ENCODE data around the gene KRT73. TPM values are rescaled to one million over a fixed set of nuclear protein-coding genes. Genes with fewer than 3 reads are reported as not detected.
A peak's percentile ranks its signal among the peaks of the same experiment; 100 is the strongest.

Gene KRT73
- total RNA-seq, 6 experiments from 2014 or later = not detected

DNA sequence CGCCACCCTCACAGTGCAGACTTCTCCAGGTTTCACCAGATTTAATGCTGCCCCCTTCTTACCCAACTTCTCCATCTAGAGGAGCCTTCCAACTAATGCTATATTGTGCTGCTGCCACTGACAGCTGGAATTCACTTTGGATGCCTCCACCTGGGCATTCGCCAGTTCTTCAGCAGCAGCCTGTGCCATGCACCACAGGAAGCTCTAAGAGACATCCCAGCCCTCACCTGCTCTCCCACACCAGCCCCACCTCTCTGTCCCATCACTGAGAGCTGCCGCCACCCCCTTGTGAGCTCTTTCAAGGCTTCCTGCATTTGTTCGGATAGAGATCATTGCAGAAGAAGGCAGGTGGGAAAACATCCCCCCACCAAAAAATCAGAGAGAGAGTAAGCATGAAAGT is 38.3 kb upstream of the KRT73 start:
- Histone ChIP-seq H3K4me1 (no peaks in the 10 kb centered on the region), H3K36me3 (no peaks in the 10 kb centered on the region), H3K27me3 (no peaks in the 10 kb centered on the region), H3K4me3 (no peak overlapping the region), H3K27ac (no peak overlapping the region), H3K9me3 (no peaks in the 10 kb centered on the region)
- TF ChIP-seq POLR2A (IDR thresholded peaks at IDR 0.05) = no peak
- TF ChIP-seq, protein P1, sequence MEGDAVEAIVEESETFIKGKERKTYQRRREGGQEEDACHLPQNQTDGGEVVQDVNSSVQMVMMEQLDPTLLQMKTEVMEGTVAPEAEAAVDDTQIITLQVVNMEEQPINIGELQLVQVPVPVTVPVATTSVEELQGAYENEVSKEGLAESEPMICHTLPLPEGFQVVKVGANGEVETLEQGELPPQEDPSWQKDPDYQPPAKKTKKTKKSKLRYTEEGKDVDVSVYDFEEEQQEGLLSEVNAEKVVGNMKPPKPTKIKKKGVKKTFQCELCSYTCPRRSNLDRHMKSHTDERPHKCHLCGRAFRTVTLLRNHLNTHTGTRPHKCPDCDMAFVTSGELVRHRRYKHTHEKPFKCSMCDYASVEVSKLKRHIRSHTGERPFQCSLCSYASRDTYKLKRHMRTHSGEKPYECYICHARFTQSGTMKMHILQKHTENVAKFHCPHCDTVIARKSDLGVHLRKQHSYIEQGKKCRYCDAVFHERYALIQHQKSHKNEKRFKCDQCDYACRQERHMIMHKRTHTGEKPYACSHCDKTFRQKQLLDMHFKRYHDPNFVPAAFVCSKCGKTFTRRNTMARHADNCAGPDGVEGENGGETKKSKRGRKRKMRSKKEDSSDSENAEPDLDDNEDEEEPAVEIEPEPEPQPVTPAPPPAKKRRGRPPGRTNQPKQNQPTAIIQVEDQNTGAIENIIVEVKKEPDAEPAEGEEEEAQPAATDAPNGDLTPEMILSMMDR (IDR thresholded peaks at IDR 0.05) = no peak
- intact Hi-C loops (cut with DNase I) = no loop called here
- DNase-seq = no peak
- ATAC-seq = no peak
- WGBS (ENCODE audit: insufficient coverage, low coverage, low lambda C conversion rate, missing lambda C conversion rate) = 41% methylated on average over 4 of the region's 4 CpGs

DNA sequence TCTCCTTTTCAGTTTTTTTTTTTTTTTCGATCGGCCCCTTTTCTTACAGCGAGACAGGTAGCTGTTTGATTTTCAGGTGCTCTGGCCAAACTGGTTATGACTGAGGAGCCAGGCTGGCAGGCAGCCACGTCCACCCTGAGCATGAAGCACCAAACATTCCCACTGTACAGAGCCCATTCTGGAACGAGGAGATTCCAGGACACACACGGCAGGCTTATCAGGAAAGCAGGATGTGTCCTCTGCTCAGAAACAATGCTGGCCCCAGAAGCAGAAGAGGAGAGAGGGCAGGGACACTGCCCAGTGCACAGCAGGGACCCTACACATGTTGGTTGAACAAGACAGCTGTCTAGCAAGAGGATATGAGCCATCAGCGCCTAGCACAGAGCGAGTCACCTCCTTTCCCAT is 37.4 kb upstream of the KRT73 start:
- H3K4me1 ChIP-seq = no peaks in the 10 kb centered on the region
- WGBS (ENCODE audit: insufficient coverage, low coverage, low lambda C conversion rate, missing lambda C conversion rate) = 18% methylated on average over 8 of the region's 8 CpGs
- no peak overlapping the region for H3K27ac ChIP-seq
- no peak overlapping the region for H3K4me3 ChIP-seq
- TF ChIP-seq POLR2A (IDR thresholded peaks at IDR 0.05) = no peak
- TF ChIP-seq, protein P1 (IDR thresholded peaks at IDR 0.05) = no peak
- no peak for DNase-seq
- peak in 3 of 4 donors; percentile 26 to 48 (median 34) for ATAC-seq
- intact Hi-C loops (cut with DNase I) = no loop called here
- H3K36me3 ChIP-seq = no peaks in the 10 kb centered on the region
- H3K9me3 ChIP-seq = no peaks in the 10 kb centered on the region
- no peaks in the 10 kb centered on the region for H3K27me3 ChIP-seq

DNA sequence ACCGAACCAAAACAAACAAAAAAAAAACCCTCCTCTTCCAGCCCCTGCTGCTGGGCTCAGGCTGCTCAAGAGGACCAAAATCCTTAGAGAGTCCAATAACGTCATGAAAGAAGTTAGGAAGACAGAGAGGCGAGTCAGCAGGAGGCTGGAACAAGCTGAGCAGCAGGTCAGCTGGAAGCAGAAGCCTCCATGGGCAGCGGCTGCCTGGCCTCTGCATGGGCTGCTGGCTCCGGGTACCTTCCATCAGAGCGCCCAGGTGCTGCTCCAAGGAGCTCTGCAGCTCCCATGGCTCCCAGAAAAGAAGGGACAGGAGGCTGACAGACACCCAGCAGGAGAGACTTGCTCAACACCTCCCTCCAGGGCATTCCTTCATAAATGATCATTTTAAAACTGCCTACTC is 36.9 kb upstream of the KRT73 start:
- TF ChIP-seq, protein P1 (IDR thresholded peaks at IDR 0.05) = no peak
- TF ChIP-seq POLR2A (IDR thresholded peaks at IDR 0.05) = no peak
- Histone ChIP-seq H3K27ac (no peak overlapping the region), H3K4me1 (no peaks in the 10 kb centered on the region), H3K27me3 (no peaks in the 10 kb centered on the region), H3K4me3 (no peak overlapping the region), H3K9me3 (no peaks in the 10 kb centered on the region), H3K36me3 (no peaks in the 10 kb centered on the region)
- WGBS (ENCODE audit: insufficient coverage, low coverage, low lambda C conversion rate, missing lambda C conversion rate) = 45% methylated on average over 2 of the region's 6 CpGs
- DNase-seq = no peak
- no peak for ATAC-seq
- intact Hi-C loops (cut with DNase I) = no loop called here

DNA sequence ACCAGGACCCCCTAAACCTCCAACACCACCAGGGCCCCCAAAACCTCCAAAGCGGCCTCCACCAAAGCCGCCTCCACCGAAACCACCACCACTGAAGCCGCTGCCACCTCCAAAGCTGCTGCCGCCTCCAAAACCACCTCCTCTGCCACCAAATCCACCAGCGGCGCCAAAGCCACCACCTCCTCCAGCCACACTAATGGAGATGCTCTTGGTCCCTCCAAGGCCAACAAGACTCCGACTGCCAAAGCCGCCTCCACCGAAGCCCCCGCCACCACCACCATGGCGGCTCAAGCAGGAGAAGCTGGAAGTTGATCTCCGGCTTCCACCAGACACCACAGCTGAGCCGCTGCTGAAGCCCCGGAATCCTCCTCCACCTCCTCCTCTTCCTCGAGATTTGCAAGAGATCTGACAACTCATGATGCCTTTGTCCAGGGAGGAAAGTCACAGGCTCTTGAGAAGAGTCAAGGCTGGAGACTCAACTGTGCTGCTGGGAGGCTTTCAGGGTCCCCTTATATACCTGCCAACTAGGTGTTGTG is 33.4 kb upstream of the KRT73 start, which contains the start of gene KRT2:
KRT2 (minus strand) TSS at position 486 of the 536 bp plus-strand sequence; CDS start at position 417, 69 bp downstream.
- no peaks in the 10 kb centered on the region for H3K36me3 ChIP-seq
- WGBS (ENCODE audit: insufficient coverage, low coverage, low lambda C conversion rate, missing lambda C conversion rate) = no CpG with 5 or more reads among the region's 16 CpGs
- no peak within 1 kb of the TSS for H3K27ac ChIP-seq
- ATAC-seq = no peak
- intact Hi-C loops (cut with DNase I) = no loop called here
- no peaks in the 10 kb centered on the region for H3K4me1 ChIP-seq
- no peaks in the 10 kb centered on the region for H3K27me3 ChIP-seq
- no peak within 1 kb of the TSS for H3K4me3 ChIP-seq
- TF ChIP-seq POLR2A (IDR thresholded peaks at IDR 0.05) = no peak
- TF ChIP-seq, protein P1 (IDR thresholded peaks at IDR 0.05) = no peak
- H3K9me3 ChIP-seq = no peaks in the 10 kb centered on the region
- no peak for DNase-seq

All from right lobe of liver (tissue), 6 donors.